CD4-positive, alpha-beta T cell treated with Interleukin-17A for 1 hour (primary cell): Measurements from ENCODE around the gene PASK.

Experiments used
- DNase-seq: peaks from one replicate; pipeline ENCODE4 v3.0.0-alpha.2; 2020

PASK gene

GRCh38 chr2:241146286-241146685, 3.0 kb downstream of the PASK start:
- no peak for DNase-seq

GRCh38 chr2:241142593-241142992, 6.7 kb downstream of the PASK start:
- no peak for DNase-seq

- no peak for DNase-seq
Observed at GRCh38 chr2:241142063-241142462, 7.2 kb downstream of the PASK start.

- no peak for DNase-seq
Observed at GRCh38 chr2:241141214-241141770, 8.0 kb downstream of the PASK start.

- no peak for DNase-seq
Observed at GRCh38 chr2:241140445-241140840, 8.8 kb downstream of the PASK start.

- no peak for DNase-seq
Observed at GRCh38 chr2:241139531-241140444, 9.5 kb downstream of the PASK start.

- DNase-seq: no peak
Observed at GRCh38 chr2:241138471-241138870, 10.8 kb downstream of the PASK start.

- no peak for DNase-seq
Observed at GRCh38 chr2:241137276-241138190, 11.7 kb downstream of the PASK start.

- no peak for DNase-seq
Observed at GRCh38 chr2:241136661-241137260, 12.5 kb downstream of the PASK start.

- no peak for DNase-seq
Observed at GRCh38 chr2:241136191-241136590, 13.1 kb downstream of the PASK start.

GRCh38 chr2:241135737-241136136, 13.5 kb downstream of the PASK start:
- no peak for DNase-seq

- DNase-seq: no peak
Observed at GRCh38 chr2:241134711-241135110, 14.6 kb downstream of the PASK start.

GRCh38 chr2:241133436-241133820, 15.8 kb downstream of the PASK start:
- no peak for DNase-seq

GRCh38 chr2:241132538-241133435, 16.5 kb downstream of the PASK start:
- DNase-seq: no peak

GRCh38 chr2:241131531-241131930, 17.7 kb downstream of the PASK start:
- no peak for DNase-seq

GRCh38 chr2:241130316-241130715, 19.0 kb downstream of the PASK start:
- no peak for DNase-seq

- no peak for DNase-seq
Observed at GRCh38 chr2:241129086-241129871, 20.0 kb downstream of the PASK start.

- DNase-seq: no peak
Observed at GRCh38 chr2:241128266-241128665, 21.0 kb downstream of the PASK start.

- DNase-seq: no peak
Observed at GRCh38 chr2:241126771-241127202, 22.5 kb downstream of the PASK start.

GRCh38 chr2:241126201-241126611, 23.1 kb downstream of the PASK start:
- no peak for DNase-seq

GRCh38 chr2:241125626-241126025, 23.6 kb downstream of the PASK start:
- DNase-seq: peak; percentile 29
